GM10266 (cell line): ENCODE measurements around the gene AGBL4.

Experiments used
- DNase-seq: peaks from one replicate; pipeline ENCODE4 v3.0.0; 2012; ENCODE audit errors: extremely low spot score
- CTCF ChIP-seq: IDR thresholded peaks from 2 replicates; pipeline ENCODE4 v1.5.1; 2012; ENCODE audit warnings: mild to moderate bottlenecking, low read depth; ENCODE audit not compliant: control insufficient read depth, insufficient read depth; ENCODE audit errors: missing control alignments

AGBL4 gene

GRCh38 chr1:48820491-48820890, 1203.3 kb downstream of the AGBL4 start:
- no peak for DNase-seq
- no peak for TF ChIP-seq CTCF

GRCh38 chr1:48817505-48818114, 1206.1 kb downstream of the AGBL4 start:
- DNase-seq = peak; percentile 46
- TF ChIP-seq CTCF = peak; percentile 81

GRCh38 chr1:48810740-48811139, 1213.0 kb downstream of the AGBL4 start:
- no peak for TF ChIP-seq CTCF
- DNase-seq = no peak

GRCh38 chr1:48808496-48808895, 1215.3 kb downstream of the AGBL4 start:
- TF ChIP-seq CTCF = no peak
- DNase-seq = no peak

GRCh38 chr1:48807554-48808260, 1216.0 kb downstream of the AGBL4 start:
- no peak for DNase-seq
- TF ChIP-seq CTCF = no peak

GRCh38 chr1:48803474-48803873, 1220.3 kb downstream of the AGBL4 start:
- TF ChIP-seq CTCF = no peak

GRCh38 chr1:48794816-48795215, 1228.9 kb downstream of the AGBL4 start:
- no peak for DNase-seq
- no peak for TF ChIP-seq CTCF

More at GRCh38 chr1:48803474-48803873, 1220.3 kb downstream of the AGBL4 start:
- no peak for DNase-seq
